BJ (cell line): Measurements from ENCODE around the gene CEACAM8. TPM values are rescaled to one million over a fixed set of nuclear protein-coding genes. Genes with fewer than 3 reads are reported as not detected.

Experiments used
- CTCF ChIA-PET: fragments of 350-600 bp; formaldehyde crosslinking; extraction: SDS; loops from one replicate; lab custom pipeline; 2021; ENCODE audit warnings: antibody characterized with exemption, inconsistent platforms; lab: Yijun Ruan, JAX
- POLR2A ChIA-PET: fragments of 300-600 bp; sonication (Branson Sonifier 250); formaldehyde crosslinking; extraction: SDS; loops from one replicate; lab custom pipeline; 2021; ENCODE audit warnings: antibody characterized with exemption; lab: Charles Lee
- DNase-seq: peaks from one replicate; pipeline ENCODE4 v3.0.0-alpha.2; 2011; ENCODE audit warnings: low read depth
- H3K27me3 ChIP-seq: 2 replicates; pipeline ENCODE4 v1.6.0; 2011; ENCODE audit warnings: low read length; ENCODE audit not compliant: control insufficient read depth, insufficient read depth
- H3K36me3 ChIP-seq: 2 replicates; pipeline ENCODE4 v1.5.1; 2011; ENCODE audit warnings: low read length; ENCODE audit not compliant: control insufficient read depth, insufficient read depth
- H3K4me3 ChIP-seq: 2 replicates; pipeline ENCODE4 v1.5.1; 2011; ENCODE audit warnings: low read depth, mild to moderate bottlenecking, control low read depth, low read length
- CTCF ChIP-seq: IDR thresholded peaks from 2 replicates; pipeline ENCODE4 v1.5.1; 2011; ENCODE audit warnings: low read depth, mild to moderate bottlenecking, control low read depth, inconsistent platforms, low read length, moderate library complexity; ENCODE audit not compliant: insufficient read depth
- polyA plus RNA-seq: library from polyadenylated mRNA; depleted of rRNA; stranded (reverse); fragments of >200 nt; gene quantifications from 2 replicates; pipeline ENCODE4 v1.2.3, GENCODE V29; 2011; rRNA removed

CEACAM8 gene
- polyA plus RNA-seq, 1 experiment = not detected

GRCh38 chr19:42531313-42531712, 63.4 kb downstream of the CEACAM8 start:
- Histone ChIP-seq H3K4me3 (no peak overlapping the region), H3K36me3 (no peaks in the 10 kb centered on the region), H3K27me3 (peaks cover 3% of the 10 kb centered on the region; the same call in 1 of the 2 replicates)
- ChIA-PET CTCF (interaction anchor here (0.7 to 6.5 kb wide), 9 partner anchors 9 to 94 kb away, joined by 3 to 137 read pairs (median 11); partner anchors contain the start of gene CXCL17), POLR2A (no interaction called here)
- DNase-seq = no peak
- TF ChIP-seq CTCF = no peak

Other genes starting within 250 kb of the CEACAM8 start
- gene CNFN, start 204.6 kb downstream of the CEACAM8 start, polyA plus RNA-seq = 0.38 and 0.78 TPM in 2 replicates
- gene LIPE, start 167.5 kb downstream of the CEACAM8 start, polyA plus RNA-seq = 1.9 and 3.3 TPM in 2 replicates
- gene CXCL17, start 152.0 kb downstream of the CEACAM8 start, polyA plus RNA-seq = not detected in 2 replicates
- 0.11 TPM in 1 of 2 replicates, not detected in the other for gene CEACAM1, start 66.4 kb downstream of the CEACAM8 start, polyA plus RNA-seq
- gene PSG3, start 145.6 kb upstream of the CEACAM8 start, polyA plus RNA-seq = 0.39 and 0.49 TPM in 2 replicates
- gene PSG8, start 170.8 kb upstream of the CEACAM8 start, polyA plus RNA-seq = 0.34 and 0.63 TPM in 2 replicates